ELR (cell line): ENCODE measurements around the gene DNAH6.

Source experiments
- DNase-seq: peaks from one replicate; pipeline ENCODE4 v3.0.0-alpha.2; 2015; ENCODE audit warnings: low read depth

DNAH6 gene

GRCh38 chr2:84687498-84688149 lies 171.3 kb downstream of the DNAH6 start:
- no peak for DNase-seq

- DNase-seq, result no peak
Observed at GRCh38 chr2:84690225-84690624, 173.9 kb downstream of the DNAH6 start.

DNA sequence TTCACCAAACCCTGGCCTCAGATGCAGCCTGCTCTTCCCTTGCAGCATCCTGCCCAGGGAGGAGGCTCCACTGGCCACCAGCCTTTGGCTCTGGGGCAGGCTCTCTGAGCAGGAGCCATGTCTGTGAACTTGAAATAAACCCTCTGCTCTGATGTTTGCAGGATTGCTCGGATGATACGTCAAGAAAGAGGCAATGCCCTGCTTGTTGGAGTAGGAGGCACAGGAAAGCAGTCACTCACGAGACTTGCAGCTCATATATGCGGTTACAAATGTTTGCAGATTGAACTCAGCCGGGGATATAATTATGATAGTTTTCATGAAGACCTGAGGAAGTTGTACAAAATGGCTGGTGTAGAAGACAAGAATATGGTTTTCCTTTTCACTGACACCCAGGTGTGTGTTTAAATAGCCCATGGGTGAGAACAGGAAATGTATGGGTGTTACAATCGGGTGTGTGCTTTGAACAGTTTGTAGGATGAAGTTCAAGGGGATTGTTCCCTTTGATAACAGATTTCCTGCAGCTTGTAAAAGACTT lies 177.9 kb downstream of the DNAH6 start:
- no peak for DNase-seq

GRCh38 chr2:84697895-84698294 lies 181.6 kb downstream of the DNAH6 start:
- peak; percentile 33 for DNase-seq

DNA sequence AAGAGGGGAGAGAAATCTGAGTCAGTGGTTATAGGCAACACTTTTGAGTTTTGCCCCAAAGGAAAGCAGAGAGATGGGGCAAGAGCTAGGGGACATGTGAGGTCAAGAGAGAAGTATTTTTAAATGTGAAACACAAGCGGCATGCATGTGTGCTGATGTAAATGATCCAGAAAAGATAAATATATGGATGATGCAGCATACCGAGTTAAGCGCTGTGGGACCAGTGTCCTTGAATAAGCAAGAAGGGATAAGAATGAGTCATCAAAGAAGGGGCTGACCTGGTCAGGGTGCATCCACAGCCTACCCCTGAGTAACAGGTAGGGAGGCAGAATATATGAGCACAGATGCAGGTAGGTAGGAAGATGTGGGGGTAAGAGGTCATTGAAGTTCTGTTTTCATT lies 183.7 kb downstream of the DNAH6 start:
- DNase-seq, result no peak

DNA sequence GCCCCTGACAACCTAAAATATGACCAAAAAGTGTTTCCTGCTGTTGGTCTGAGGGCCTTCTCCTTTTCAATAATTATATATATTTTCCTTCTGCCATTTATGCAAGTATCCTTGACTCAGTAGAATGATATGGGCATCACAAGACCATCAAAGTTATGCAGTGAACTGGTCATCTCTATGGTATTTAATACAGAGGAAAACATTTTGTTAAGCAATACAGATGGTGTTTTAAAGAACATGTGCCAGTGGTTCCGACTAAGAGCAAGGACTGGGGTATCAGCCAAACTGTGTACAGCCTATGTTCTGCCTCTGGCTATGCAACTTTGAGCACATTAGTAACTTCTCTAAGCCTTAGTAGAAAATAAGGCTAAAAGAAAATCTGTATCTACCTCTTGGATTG lies 185.6 kb downstream of the DNAH6 start:
- DNase-seq, result peak; percentile 91

GRCh38 chr2:84702941-84703340 lies 186.6 kb downstream of the DNAH6 start:
- no peak for DNase-seq

- DNase-seq, result no peak
Observed at GRCh38 chr2:84703831-84704230, 187.5 kb downstream of the DNAH6 start.

DNA sequence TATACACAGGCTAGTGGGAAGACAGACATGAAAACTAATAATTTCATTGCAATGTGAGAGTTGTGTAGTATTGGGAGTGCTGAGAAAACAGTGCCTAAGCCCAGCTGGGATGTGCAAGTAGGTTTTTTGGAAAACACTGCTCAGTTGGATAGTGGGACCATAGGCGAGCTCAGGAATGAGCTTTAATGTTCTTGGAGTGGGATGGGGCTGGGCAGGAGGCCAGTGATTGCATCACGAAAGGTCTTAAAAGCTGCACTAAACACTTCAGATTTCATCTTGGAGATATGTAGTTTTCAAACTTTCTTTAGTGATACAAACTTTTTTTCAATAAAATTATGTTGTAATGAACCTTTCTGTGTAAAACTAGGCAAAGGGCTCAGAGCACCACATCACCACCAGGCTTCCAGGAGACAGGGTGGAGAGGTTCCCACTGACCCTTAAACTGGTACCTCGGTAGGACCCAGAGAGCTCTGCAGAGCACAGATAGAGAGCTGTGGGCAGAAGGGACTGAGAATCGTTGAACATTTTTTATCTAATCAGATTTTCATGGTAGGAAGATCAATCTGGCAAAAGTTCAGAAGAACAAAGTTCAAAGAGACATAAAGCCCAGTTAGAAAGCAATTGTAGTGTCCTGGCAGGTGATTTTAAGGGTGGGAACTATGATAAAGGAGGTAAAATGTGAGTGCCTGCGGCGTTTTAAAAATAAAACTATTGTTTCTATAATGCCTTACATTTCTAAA lies 188.4 kb downstream of the DNAH6 start:
- no peak for DNase-seq

DNA sequence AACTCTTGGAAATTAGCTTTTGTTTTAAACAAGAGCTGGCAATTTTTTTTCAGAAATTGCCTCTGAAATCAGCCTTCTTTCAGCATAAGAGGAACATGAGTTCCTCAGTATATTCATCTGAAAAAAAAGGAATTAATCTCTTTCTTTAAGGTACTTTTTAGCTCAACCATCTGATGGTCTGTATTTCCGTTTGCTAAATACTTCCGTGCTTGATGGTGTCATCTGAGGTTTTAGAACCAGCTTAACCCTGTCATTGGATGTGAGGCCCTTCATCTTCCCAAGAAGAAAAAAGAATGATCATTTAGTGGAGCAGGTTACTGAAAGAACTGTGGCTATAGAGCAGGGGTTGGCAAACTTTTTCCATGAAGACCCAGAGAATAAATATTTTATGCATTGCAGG lies 189.6 kb downstream of the DNAH6 start:
- no peak for DNase-seq

DNA sequence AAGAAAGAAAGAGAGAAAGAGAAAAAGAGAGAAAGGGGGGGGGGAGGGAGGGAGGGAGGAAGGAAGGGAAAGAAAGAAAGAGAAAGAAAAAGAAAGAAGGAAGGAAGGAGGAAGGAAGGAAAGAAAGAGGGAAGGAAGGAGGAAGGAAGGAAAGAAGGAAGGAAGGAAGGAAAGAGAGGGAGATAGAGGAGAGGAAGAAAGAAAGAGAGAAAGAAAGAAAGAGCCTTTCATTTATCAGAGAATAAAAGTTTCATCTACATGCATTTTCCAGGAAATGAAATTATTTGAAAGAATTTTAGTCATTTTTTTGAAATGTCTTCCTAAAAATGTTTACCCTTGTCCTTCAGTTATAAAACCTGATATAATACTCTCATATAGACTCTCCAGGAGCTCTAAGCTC lies 192.1 kb downstream of the DNAH6 start:
- no peak for DNase-seq

GRCh38 chr2:84711651-84712050 lies 195.4 kb downstream of the DNAH6 start:
- DNase-seq, result no peak

GRCh38 chr2:84713441-84713840 lies 197.1 kb downstream of the DNAH6 start:
- DNase-seq, result peak; percentile 57

GRCh38 chr2:84716564-84716963 lies 200.3 kb downstream of the DNAH6 start:
- no peak for DNase-seq

- no peak for DNase-seq
Observed at GRCh38 chr2:84717302-84717701, 201.0 kb downstream of the DNAH6 start.

GRCh38 chr2:84719434-84719833 lies 203.1 kb downstream of the DNAH6 start:
- DNase-seq, result no peak

DNA sequence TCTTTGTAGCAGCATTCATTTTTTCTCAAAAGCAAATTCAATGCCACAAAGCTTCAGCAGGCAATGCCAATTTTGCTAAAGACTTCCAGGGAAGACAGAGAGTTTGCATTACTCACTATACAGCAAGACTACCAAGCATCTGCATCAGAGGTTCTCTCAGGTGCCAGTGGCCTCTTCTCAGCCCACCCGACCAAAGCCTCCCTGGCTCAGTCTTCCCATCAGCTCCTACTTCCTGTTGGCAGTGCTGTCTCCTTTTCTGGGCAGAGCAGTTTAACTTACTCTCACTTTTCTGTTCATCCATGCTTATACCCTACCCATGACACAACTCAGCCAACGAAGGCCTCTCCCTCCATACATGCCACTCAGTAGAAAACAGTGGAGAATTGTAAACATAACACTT lies 207.5 kb downstream of the DNAH6 start:
- DNase-seq, result no peak

DNA sequence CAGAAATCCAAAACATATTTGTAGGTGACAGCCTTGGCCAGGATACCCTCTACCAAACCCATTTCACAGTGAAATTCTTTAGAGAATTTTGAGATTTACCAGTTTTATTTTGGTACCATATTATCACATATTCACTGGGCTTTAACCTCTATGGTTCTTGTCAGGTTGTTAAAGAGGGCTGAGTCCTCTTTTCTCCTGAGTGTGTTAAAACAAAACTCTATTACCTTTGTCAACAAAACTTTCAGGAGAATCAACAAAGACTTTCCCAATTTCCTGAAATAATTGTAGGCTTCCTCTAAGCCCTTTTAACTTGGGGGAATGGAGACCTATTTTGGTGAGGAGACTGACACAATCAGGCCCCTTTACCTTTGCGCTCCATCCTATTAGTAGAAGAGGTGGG lies 209.4 kb downstream of the DNAH6 start:
- DNase-seq, result no peak

DNA sequence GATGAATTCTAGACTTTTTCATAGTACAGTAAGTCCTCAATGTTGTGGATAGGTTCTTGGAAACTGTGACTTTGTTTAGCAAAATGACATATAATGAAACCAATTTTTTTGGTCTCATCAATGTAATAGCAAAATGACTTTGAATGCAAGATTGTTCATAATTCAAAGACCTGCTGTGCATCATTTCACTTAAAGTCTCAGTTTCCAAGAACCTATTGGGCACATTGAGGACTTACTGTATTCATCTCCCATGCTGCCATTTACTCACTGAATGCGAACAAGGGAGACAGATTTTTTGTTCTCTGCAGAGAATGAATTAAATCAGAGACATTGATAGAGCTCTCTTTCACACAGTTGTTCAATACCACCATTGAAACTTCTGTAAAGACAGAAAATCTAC lies 211.0 kb downstream of the DNAH6 start:
- no peak for DNase-seq

- no peak for DNase-seq
Observed at GRCh38 chr2:84729224-84729623, 212.9 kb downstream of the DNAH6 start.

DNA sequence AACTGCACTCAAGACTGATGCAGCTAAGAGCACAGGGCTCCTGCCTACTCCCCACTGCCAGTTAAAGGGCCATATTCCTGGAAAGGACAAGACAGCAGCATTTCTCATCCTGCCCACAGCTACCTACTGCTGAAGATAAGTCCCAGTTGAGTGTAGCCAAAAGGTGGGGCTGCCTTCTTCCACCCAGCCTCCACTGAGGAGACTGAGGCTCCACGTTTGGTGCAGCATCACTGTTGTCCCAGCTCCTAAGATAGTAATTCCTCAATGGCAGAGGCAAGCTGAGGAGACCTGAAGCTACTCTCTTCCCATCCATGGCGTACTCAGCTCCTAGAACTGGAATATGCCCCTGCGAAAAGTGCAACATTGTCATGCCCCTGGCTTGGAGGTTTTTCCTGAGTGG lies 214.9 kb downstream of the DNAH6 start:
- no peak for DNase-seq

- no peak for DNase-seq
Observed at GRCh38 chr2:84732897-84733778, 216.8 kb downstream of the DNAH6 start.

DNA sequence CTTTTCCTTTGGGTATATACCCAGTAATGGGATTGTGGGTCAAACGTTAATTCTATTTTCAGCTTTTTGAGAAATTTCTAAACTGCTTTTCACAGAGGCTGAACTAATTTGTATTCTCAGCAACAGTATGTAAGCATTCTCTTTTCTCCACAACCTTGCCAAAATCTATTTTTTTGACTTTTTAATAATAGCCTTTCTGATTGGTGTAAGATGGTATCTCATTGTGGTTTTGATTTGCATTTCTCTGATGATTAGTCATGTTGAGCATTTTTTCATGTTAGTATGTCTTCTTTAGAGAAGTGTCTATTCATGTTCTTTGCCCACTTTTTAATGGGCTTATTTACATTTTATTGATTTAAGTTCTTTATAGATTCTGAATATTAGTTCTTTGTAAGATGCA lies 219.1 kb downstream of the DNAH6 start:
- DNase-seq, result peak; percentile 14
